Activated CD4-positive, alpha-beta T cell treated with anti-CD3 and anti-CD28 coated beads, Interleukin-2, amount 50 U/mL, for 16 hours (primary cell): ENCODE data around the gene NDUFAF3.

Experiments
- DNase-seq: peaks from one replicate; pipeline ENCODE4 v3.0.0-alpha.2; 2020

Gene NDUFAF3

DNA sequence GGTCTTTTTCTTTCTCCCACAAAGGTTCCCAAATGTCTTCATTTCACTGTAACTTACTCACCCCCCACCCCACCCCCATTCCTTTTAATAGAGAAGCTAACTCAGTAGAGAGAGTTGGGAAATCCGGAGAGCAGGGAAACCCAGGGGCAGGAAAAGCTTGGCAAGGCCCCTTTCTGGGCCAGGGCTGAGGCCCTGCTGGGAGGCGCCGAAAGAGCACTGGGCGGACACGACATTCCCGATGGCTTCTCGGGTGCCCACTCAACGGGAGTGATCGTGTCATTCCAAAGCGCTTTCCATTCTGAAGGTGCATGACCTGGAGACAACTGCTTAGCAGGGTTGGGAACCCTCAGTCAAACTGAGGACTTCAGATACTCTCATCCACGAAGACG, 2.0 kb upstream of the NDUFAF3 start:
- no peak for DNase-seq

DNA sequence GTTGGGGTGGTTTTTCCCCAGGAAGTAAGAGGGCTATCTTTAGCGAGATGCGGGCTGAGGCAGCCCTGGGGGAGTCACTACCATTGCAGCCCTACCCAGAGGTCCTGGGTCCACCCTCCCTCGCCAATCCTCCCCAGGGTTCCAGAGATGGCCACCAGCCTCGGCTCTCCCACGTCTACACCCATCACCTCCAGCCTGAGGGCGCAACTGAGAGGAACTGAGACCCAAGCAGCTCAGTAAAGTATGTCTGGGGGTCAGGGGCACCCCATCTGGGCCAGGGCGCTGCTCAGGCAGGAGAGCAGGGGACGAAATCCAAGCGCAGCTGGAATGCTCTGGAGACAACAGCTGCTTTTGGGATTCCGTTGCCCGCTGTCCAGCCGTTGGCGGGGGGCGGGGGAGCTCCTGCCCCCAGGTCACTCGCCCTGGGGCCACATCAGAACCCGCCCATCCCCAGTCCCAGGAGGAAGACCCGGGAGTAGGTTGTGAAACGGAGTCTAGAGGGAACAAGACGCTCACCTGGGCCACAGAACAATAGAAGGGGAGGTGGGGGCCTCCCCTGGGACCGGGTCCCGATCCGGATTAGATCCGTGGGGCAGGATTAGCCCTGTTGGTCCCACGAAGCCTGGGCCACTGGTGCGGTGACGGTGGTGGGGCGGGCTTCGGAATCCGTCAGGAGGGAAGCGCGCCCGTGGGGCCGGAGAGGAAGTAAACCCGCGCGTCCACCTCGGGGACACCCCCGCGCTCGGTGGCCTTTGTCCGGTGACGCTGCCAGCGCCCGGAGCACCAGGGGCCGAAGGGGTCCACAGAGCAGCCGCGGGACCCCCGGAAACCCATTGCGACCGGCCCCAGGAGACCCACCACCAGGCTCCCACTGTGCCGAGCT, 1.4 kb upstream of the NDUFAF3 start:
- peak; percentile 56 for DNase-seq

DNA sequence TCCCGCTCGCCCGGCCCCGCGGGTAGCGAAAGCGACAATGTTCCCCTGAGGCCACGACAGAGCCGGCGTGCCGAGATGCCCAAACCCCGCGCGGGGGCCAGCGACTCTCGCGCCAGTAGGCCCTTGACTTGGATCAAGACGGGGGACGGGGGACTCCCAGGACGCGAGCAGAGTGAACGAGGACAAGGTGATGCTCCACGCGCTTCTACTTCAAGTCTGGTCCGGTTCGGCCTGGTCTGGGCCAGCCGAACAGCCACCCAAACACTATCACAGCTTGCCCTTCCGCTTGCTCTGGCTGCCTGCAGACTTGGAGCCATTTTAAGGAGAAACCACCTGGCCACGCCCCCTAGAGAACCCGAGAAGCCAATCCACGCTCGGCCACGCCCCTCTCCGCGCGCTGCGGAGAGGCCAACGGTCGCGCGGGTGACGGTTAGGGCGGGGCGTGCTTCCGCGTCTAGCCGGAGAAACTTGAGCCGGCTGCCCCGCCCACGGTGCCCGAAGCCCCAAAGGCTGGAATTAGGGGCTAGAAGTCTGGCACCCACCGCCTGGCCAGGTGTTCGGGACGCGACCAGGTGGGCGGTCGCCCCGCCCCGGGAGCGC, 608 bp upstream of the NDUFAF3 start:
- DNase-seq: peak; percentile 99

DNA sequence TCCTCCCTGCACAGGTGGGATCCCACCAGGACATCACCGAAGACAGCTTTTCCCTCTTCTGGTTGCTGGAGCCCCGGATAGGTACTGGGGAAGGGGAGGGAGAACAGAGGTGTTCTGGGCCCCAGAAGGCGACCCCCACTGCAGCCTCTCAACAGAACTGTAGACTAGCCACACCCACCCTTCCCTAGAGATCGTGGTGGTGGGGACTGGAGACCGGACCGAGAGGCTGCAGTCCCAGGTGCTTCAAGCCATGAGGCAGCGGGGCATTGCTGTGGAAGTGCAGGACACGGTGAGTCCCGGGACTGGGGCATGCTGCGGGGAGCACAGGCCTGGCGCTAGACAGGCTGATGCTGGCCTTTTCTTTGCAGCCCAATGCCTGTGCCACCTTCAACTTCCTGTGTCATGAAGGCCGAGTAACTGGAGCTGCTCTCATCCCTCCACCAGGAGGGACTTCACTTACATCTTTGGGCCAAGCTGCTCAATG, 809 bp downstream of the NDUFAF3 start:
- DNase-seq: peak; percentile 34

DNA sequence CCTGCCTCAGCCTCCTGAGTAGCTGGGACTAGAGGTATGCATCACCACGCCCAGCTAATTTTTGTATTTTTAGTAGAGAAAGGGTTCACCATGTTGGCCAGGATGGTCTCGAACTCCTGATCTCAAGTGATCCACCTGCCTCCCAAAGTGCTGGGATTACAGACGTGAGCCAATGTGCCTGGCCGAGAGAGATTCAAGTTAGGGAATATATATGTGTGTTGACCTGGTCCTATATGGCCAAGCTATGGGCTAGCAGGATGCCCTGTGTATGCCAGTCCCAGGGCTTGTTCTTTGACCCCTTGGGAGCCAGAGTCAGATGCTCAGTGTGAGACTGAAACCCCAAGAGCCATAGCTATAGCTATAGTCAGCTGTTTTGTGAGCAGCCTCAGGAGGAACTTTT, 1.9 kb downstream of the NDUFAF3 start:
- no peak for DNase-seq

DNA sequence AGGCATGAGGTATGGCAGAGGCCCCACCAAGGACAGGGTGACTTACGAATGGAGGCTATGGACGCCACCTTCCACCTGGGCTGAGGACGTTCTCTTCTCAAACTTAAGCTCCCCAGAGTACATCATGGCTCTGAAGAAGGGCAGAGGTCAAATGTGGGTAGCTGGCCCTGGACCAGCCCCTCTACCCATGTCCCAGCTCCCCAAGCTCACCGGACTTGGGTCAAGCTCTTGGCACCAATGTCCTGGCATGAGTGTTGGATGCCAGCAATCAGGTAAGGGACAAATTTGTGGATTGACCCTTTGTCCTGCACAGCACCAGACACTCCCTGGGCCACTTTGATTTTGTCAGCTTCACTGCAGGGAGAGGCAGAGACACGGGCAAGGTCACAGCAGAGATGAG, 2.5 kb downstream of the NDUFAF3 start:
- no peak for DNase-seq

DNA sequence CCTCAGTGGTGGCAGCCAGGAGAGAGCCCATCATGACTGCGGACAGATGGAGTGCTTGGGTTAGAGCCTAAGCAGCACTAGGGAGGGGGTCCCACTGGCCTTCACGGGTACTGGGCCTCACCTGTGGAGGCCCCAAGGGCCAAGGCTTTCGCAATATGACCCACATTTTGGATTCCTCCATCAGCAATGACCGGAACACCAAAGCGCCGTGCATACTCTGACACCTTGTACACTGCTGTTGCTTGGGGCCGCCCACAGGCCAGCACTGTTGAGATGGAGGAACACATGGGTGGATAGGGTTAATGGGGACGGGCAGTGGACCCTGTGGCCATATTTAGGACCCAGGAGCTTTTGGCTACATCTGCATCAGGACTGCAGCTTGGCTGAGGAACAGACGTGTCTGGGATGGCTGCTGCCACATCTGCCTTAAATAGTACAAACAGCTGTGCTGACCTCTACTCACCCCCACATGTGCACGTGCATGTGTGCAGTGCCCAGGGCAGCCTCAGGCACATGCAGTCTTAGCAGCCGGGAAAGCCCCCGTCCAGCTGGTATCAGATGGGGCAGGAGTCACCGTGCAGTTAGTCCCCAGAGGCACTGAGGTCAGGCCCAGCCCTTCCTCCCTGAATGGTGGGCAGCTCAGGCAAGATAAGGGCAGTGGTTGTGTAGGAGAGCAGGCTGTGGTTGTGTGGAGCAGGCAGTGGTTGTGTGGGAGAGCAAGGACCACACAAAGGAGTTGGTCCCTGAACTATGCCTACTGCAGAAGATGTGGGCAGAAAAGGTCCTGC, 3.3 kb downstream of the NDUFAF3 start:
- no peak for DNase-seq

DNA sequence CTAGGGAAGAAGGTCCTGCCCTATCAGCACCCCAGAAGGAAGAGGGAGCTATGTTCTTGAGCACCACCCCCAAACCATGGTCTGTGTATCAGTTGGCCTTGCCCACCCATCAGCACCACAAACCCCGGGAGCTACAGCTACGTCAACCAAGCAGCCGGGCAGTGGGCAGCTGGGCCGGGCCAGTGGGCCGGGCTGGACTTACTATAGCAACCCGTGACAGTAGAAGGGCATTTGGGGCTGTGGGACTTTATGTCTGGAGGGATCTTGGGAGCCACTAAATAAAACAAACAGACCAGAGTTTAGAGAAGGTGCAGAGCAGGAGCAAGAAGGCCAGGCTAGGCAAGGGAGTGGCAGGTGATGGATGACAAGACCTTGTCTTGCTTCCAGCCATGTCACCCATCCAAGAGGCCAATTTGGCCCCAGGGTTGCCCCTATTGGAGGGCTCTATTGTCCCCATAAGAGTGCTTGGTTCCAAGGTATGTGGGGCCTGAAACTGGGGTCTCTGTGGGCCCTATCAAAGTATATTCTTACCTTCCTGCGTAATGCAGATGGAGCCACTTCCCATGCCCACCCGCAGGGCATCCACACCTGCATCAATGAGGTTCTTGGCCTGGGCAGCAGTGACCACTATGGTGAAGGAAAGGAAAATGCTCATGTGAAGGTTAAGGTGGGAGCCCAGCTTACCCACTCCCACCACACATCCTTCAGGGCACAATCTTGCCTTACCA, 4.0 kb downstream of the NDUFAF3 start:
- no peak for DNase-seq

DNA sequence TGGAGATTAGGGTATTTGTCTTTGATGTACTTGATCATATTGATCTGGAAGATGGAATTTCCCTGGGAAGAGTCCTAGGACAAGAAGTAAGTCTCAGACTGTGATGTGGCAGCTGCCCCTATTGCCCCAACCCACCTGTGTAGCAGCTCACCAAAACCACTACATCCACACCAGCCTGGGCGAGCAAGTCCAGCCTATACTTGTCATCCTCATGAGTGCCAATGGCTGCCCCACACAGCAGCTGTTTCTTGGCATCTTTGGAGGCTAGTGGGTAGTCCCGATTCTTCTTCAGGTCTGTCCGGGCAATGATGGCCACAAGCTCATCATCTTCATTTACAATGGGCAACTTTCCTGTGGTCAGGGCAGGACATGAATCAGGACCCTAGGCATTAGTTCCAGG, 4.6 kb downstream of the NDUFAF3 start:
- DNase-seq: no peak

DNA sequence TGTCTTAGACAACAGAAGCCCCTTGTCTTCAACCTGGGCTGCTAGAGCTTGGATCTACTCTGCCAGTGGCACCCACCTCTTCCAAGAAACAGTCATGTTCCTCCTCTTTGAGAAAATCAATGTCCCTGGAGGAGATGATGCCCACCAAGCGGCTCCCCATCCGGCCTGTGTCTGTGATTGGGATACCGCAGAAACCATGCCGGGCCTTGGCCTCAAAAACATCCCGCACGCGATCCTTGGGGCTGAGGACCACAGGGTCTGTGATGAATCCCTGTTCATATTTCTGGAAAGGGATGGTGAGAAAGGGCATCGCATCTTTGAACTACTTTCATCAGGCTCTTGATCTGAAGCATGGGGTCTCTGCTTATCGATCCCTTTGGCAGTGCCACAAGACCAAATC, 5.7 kb downstream of the NDUFAF3 start:
- DNase-seq: no peak

DNA sequence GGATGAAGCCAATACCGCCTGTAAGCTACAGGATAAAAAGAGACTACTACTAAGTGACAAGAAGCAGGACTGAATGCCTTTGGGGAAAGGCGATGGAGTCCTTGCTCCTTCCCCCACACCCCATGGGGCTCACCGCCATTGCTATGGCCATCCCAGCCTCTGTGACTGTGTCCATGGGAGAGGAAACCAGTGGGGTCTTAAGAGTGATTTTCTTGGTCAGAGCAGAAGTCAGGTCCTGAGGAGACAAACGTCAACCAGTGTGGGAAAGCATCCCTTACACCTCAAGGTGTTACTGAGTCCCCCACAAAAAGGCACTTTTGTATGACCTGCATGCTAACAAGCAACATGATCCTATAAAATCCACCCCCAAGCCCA, 6.4 kb downstream of the NDUFAF3 start:
- no peak for DNase-seq

DNA sequence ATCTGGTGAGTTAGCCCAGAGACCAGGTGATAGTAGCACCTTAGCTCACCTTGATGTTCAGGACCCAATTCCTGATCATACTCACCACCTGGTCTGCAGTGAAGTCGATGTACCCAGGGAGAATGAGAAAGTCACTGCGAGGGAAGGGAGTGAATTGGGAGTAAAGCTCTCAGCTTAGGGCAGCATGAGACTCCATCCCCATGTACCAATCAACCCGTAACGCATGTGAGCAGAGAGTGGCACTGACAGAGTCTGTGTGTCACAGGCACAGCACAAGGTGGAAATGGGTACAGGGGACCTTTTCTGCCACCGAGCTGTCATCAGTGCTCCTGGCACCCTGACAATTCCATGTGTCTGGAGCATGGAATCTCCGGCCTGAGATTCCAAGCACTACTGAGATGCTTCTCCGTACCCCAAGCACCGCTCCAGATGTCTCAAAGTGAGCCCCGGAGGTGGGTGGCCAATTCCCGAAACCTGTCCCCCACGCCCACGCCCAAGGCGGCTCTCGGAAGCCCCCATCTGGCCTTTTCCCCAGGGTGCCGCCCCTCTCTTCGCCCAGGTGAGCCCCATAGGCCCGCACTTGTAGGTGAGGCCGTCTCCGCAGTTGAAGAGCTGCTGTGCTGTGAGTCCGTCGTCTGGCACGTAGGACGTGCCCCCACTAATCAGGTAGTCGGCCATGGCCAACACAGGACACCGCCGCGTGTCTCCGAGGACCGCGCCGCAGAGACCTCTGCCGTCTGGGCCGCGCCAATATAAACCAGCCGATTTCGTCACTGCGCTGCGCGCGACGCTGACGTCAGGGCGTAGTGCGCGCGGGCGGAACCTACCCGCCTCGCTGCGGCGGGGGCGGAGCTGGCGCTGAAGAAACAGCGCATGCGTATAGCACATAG, 7.0 kb downstream of the NDUFAF3 start, which contains the start of gene IMPDH2:
Gene IMPDH2 (minus strand): TSS at position 726 of the 890 bp plus-strand sequence. CDS start 48 bp downstream, at position 678.
- peak; percentile 96 for DNase-seq

DNA sequence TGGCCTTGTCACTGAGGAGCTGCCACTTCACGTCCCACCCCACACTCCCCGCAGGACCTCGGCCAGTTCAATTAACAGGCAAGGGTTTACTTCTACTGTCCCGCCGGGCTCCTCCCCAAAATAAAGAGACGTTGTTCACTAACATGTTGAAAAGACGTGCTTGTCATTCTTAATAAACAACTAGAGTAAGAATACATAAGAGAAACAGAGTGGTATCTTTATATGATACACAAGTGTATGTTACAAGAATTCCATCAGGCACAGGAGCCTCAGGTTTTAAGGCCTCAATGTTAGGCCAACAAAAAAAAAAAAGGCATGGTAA, 7.6 kb downstream of the NDUFAF3 start:
- no peak for DNase-seq

DNA sequence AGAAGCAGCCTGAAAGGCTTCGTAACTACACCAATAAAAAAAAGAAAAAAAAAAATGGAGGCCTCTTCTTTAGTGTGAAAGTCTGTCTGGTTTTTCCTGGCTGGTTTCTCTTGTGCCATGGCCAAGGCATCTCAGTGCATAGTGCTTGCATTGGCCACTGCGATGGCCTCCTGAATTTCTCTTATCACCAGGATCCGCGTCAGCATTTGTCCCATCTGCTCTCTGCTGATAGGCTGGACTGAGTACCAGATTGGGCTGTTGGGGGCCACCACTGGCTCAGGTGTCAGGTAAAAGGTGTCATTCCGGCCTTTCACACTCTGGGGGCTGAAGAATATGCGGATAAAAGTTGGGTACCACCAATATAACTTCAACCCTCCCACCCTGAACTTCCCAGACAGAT, 8.4 kb downstream of the NDUFAF3 start:
- DNase-seq: no peak

DNA sequence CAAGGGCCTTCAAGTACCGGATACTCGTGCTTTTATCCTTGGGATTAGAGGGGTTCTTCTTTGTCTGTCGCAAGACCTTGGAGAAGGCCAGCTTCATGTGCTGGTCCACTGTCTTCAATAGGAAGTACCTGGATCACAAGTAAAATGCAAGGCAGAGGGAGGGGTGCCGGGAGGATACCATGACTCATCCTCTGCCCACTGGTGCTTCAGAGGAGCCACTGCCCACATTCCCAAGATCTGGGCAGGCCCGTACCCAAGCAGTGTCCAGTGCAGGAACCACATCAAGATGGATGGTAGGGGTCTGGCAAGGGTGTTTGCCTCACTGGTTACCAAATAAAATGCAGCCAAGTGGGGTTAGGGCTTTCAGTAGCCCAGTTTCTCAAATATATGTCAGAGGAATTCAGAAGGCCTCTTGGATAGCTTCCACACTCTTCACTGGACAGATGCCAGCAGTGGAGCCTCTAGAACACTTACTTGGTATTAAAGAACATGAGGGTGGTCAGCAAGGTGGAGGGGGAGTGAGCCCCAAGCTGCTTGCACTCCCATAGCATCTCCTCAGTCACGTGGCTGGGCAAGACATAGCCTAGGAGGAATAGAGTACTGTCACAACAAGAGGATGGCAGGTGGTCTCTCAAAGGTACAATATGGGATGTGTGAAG, 10.9 kb downstream of the NDUFAF3 start:
- no peak for DNase-seq

DNA sequence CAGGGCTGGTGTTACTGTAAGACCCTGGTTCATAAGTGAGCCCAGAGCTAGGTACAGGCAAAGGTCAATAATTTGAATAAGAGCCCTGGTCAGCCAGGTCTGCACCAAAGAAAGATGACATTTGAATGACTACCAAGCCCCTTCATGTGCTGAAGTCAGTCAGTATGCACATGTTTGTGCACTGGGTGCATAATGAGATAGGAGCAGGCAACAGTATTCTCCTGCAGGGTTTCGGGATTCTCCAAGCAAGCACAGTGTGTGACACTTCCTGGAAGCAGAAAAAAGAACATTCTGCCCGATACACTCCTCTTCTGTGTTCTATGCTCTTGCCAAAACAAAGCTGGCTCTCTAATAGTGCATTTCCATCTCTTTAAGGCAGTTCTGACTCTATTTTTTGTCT, 12.7 kb downstream of the NDUFAF3 start:
- no peak for DNase-seq

DNA sequence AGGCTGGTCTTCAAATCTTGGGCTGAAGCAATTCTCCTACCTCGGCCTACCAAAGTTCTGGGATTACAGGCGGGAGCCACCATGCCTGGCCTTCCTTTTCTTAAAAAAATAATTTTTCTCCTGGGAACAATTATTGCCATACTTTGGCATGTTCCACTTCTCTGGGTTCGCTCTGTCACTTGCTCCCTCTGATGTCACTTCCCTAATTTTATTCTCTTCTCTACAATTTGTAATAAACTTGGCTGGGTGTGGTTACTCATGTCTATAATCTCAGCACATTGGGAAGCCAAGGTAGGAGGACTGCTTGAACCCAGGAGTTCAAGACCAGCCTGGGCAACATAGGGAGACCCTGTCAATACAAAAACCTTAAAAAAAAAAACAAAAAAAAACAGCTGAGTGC, 13.4 kb downstream of the NDUFAF3 start:
- DNase-seq: no peak

DNA sequence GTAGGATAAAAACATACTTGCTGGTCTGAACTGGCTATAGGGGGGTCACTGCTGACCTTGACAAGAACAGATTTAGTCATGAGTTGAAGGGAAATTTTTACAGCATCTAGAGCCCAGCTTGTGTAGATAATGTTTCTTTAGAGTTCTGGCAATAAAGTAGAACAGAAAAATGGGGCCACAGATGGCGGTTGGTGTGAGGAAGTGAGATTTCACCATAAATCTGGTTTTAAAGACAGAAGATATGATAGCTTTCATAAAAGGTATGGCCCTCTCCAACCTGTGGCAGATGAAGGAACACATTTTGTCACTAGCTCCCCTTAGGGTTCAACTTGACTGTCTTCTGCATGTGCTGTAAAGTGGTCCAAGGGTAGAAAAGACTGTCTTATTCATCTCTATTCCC, 31.6 kb downstream of the NDUFAF3 start:
- no peak for DNase-seq

DNA sequence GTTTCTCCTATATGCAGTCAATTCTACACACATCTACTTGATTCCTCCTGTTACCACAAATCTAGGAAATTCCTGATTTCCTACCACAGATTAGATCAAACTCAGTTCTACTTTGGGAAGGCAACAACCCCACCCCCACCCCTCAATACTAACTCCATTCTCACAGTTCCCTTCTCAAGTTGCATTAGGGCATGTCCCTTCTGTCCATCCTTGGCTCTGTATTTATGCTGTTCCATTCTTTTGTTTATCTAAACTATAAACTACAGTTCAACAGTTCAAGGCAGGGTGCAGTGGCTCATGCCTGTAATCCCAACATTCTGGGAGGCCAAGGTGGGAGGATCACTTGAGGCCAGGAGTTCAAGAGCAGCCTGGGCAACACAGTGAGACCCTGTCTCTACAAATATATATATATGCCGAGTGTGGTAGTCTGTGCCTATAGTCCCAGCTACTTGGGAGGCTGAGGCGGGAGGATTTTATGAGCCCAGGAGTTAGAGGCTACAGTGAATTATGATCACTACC, 32.5 kb downstream of the NDUFAF3 start:
- DNase-seq: no peak

DNA sequence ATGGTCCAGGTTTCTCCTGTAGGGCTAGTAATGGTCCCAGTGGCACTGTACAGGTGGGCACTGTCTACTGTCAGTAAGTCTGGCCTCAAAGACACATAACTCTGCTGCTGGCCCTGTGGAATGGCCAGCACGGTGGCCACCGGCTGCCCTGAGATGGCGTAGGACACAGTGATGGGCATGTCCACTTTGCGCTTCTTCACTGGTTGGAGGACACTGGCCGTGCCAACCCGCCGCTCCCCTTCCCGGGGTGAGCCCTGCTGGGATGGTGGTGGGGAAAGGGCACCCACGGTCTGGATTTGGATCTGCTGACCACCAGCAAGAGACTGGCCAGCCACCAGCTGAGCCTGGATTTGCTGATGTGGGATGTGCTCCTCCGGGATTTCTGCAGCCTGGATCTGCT, 35.3 kb downstream of the NDUFAF3 start:
- DNase-seq: no peak

DNA sequence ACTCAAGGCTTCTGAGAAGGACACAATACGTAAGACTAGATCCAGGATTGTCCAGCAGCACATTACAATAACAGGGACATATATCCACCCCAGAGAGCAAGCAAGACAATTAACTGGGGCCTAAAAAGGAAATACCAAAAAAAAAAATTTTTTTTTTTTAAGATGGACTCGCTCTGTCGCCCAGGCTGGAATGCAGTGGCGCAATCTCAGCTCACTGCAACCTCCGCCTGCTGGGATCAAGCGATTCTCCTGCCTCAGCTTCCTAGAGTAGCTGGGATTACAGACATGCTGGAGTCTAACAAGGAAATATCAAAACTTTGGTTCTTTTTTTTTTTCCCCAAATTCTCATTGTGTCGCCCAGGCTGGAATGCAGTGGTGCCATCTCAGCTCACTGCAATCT, 36.1 kb downstream of the NDUFAF3 start:
- DNase-seq: no peak
